ENCODE results near the gene TFPI. TPM values are rescaled to one million over a fixed set of nuclear protein-coding genes. Genes with fewer than 3 reads are reported as not detected.

Gene TFPI
- total and polyA plus RNA-seq, 2 experiments from 2014 or later = 79.9 to 122 TPM

- no peaks in the 10 kb centered on the region for H3K27me3 ChIP-seq
- no peak overlapping the region for H3K4me2 ChIP-seq
- H3K9me2 ChIP-seq (replicated peaks; ENCODE audit: insufficient read depth) = no peaks in the 10 kb centered on the region
- H3K4me1 ChIP-seq (ENCODE audit: insufficient read depth) = peaks cover 6% of the 10 kb centered on the region
- peaks cover 8% of the 10 kb centered on the region for H3K79me2 ChIP-seq
- H3K27ac ChIP-seq = no peak overlapping the region
- H4K20me1 ChIP-seq (ENCODE audit: insufficient read depth, poor library complexity, severe bottlenecking) = no peaks in the 10 kb centered on the region
- H3K9me3 ChIP-seq (ENCODE audit: low read depth) = no peaks in the 10 kb centered on the region
- 47% methylated on average over 4 of the region's 4 CpGs for WGBS (ENCODE audit: low lambda C conversion rate, missing lambda C conversion rate)
- no peak for TF ChIP-seq EZH2phosphoT487 (IDR thresholded peaks at IDR 0.05; ENCODE audit: low read depth, severe bottlenecking, unreplicated experiment)
- no peak for TF ChIP-seq EZH2 (IDR thresholded peaks at IDR 0.05; ENCODE audit: borderline replicate concordance)
- TF ChIP-seq CTCF (IDR thresholded peaks at IDR 0.05; ENCODE audit: poor library complexity) = no peak
- DNase-seq (ENCODE audit: low spot score) = no peak
- H3K36me3 ChIP-seq (replicated peaks; ENCODE audit: insufficient read depth, low read depth) = no peaks in the 10 kb centered on the region
- H3K4me3 ChIP-seq = no peak overlapping the region
- H2AFZ ChIP-seq = no peak overlapping the region
These were observed 27.0 kb downstream of the TFPI start for GRCh38 chr2:187527262-187527661.

- no peak overlapping the region for H3K4me2 ChIP-seq
- no peaks in the 10 kb centered on the region for H3K9me2 ChIP-seq (replicated peaks; ENCODE audit: insufficient read depth)
- H3K79me2 ChIP-seq = peaks cover 5% of the 10 kb centered on the region
- no peak overlapping the region for H3K27ac ChIP-seq
- H3K9me3 ChIP-seq (ENCODE audit: low read depth) = no peaks in the 10 kb centered on the region
- H3K36me3 ChIP-seq (replicated peaks; ENCODE audit: insufficient read depth, low read depth) = no peaks in the 10 kb centered on the region
- H4K20me1 ChIP-seq (ENCODE audit: insufficient read depth, poor library complexity, severe bottlenecking) = no peaks in the 10 kb centered on the region
- no peak overlapping the region for H2AFZ ChIP-seq
- H3K4me3 ChIP-seq = no peak overlapping the region
- H3K27me3 ChIP-seq = no peaks in the 10 kb centered on the region
- TF ChIP-seq CTCF (IDR thresholded peaks at IDR 0.05; ENCODE audit: poor library complexity) (no peak), EZH2phosphoT487 (IDR thresholded peaks at IDR 0.05; ENCODE audit: low read depth, severe bottlenecking, unreplicated experiment) (no peak), EZH2 (IDR thresholded peaks at IDR 0.05; ENCODE audit: borderline replicate concordance) (no peak)
- peaks cover 6% of the 10 kb centered on the region for H3K4me1 ChIP-seq (ENCODE audit: insufficient read depth)
- DNase-seq (ENCODE audit: low spot score) = no peak
These were observed 27.4 kb downstream of the TFPI start for GRCh38 chr2:187526792-187527191.

- no peak for DNase-seq (ENCODE audit: low spot score)
- H3K4me1 ChIP-seq (ENCODE audit: insufficient read depth) = peaks cover 6% of the 10 kb centered on the region
- no peaks in the 10 kb centered on the region for H4K20me1 ChIP-seq (ENCODE audit: insufficient read depth, poor library complexity, severe bottlenecking)
- no peak overlapping the region for H3K4me3 ChIP-seq
- TF ChIP-seq EZH2phosphoT487 (IDR thresholded peaks at IDR 0.05; ENCODE audit: low read depth, severe bottlenecking, unreplicated experiment) (no peak), CTCF (IDR thresholded peaks at IDR 0.05; ENCODE audit: poor library complexity) (no peak), EZH2 (IDR thresholded peaks at IDR 0.05; ENCODE audit: borderline replicate concordance) (no peak)
- H3K4me2 ChIP-seq = no peak overlapping the region
- H3K27me3 ChIP-seq = no peaks in the 10 kb centered on the region
- no peaks in the 10 kb centered on the region for H3K9me3 ChIP-seq (ENCODE audit: low read depth)
- no peaks in the 10 kb centered on the region for H3K36me3 ChIP-seq (replicated peaks; ENCODE audit: insufficient read depth, low read depth)
- H3K79me2 ChIP-seq = peaks cover 5% of the 10 kb centered on the region
- H3K27ac ChIP-seq = no peak overlapping the region
- H2AFZ ChIP-seq = no peak overlapping the region
- WGBS (ENCODE audit: low lambda C conversion rate, missing lambda C conversion rate) = 91% methylated on average over 1 of the region's 1 CpG
- H3K9me2 ChIP-seq (replicated peaks; ENCODE audit: insufficient read depth) = no peaks in the 10 kb centered on the region
These were observed 28.9 kb downstream of the TFPI start for GRCh38 chr2:187525163-187525900.

Measured in hepatocyte (in vitro differentiated cells).